ENCODE measurements around the gene CLEC2L.
"Not testable (repeated sequence)": the region's sequence is repeated elsewhere in the genome, so short reads cannot be mapped to it uniquely, and the experiment has no call there.

CLEC2L gene

GRCh38 chr7:139523968-139524815 lies 707 bp downstream of the CLEC2L start:
- no peak for DNase-seq

- DNase-seq: no peak
Observed at GRCh38 chr7:139525239-139525638, 1.8 kb downstream of the CLEC2L start.

- DNase-seq: no peak
Observed at GRCh38 chr7:139525750-139526149, 2.3 kb downstream of the CLEC2L start.

- no peak for DNase-seq
Observed at GRCh38 chr7:139526578-139527544, 3.4 kb downstream of the CLEC2L start.

GRCh38 chr7:139531094-139531493 lies 7.6 kb downstream of the CLEC2L start:
- no peak for DNase-seq

- DNase-seq: no peak
Observed at GRCh38 chr7:139532636-139533155, 9.2 kb downstream of the CLEC2L start.

GRCh38 chr7:139534096-139534495 lies 10.6 kb downstream of the CLEC2L start:
- no peak for DNase-seq

GRCh38 chr7:139534966-139535651 lies 11.6 kb downstream of the CLEC2L start:
- no peak for DNase-seq

- no peak for DNase-seq
Observed at GRCh38 chr7:139536152-139536551, 12.7 kb downstream of the CLEC2L start.

- no peak for DNase-seq
Observed at GRCh38 chr7:139538881-139539635, 15.6 kb downstream of the CLEC2L start.

GRCh38 chr7:139540203-139540602 lies 16.7 kb downstream of the CLEC2L start:
- DNase-seq: no peak

GRCh38 chr7:139541600-139542307 lies 18.3 kb downstream of the CLEC2L start:
- peak; percentile 26 for DNase-seq

GRCh38 chr7:139542308-139543151 lies 19.0 kb downstream of the CLEC2L start:
- peak; percentile 50 for DNase-seq

GRCh38 chr7:139543801-139544603 lies 20.5 kb downstream of the CLEC2L start:
- peak; percentile 52 for DNase-seq

GRCh38 chr7:139544645-139545044 lies 21.2 kb downstream of the CLEC2L start:
- no peak for DNase-seq

- DNase-seq: peak; percentile 33
Observed at GRCh38 chr7:139548302-139549028, 25.0 kb downstream of the CLEC2L start.

- not testable (repeated sequence) for DNase-seq
Observed at GRCh38 chr7:139553991-139554700, 30.7 kb downstream of the CLEC2L start.

All from activated CD8-positive, alpha-beta memory T cell treated with anti-CD3 and anti-CD28 coated beads for 24 hours (primary cell).